Thoracic aorta (tissue), 2 donors: ENCODE results near the gene SPACA4. TPM values are rescaled to one million over a fixed set of nuclear protein-coding genes. Genes with fewer than 3 reads are reported as not detected.

ENCODE experiments used
- ATAC-seq: fragments of 150-250 bp; one replicate; pipeline ENCODE4 v1.8.0; 2017; ENCODE audit warnings: low read depth; ENCODE audit not compliant: insufficient number of reproducible peaks, low FRiP score
- DNase-seq: peaks from one replicate; pipeline ENCODE4 v3.0.0-alpha.2; 2020; ENCODE audit warnings: low spot score
- H3K27ac ChIP-seq, 2 donors: fragments of 200-600 bp; sonication (generic); 1 replicate in 1 of 2; 2 replicates in 1 of 2; pipeline ENCODE4 v1.5.1; 2016; ENCODE audit warnings: mild to moderate bottlenecking in 2 of 2, moderate library complexity in 2 of 2
- H3K27me3 ChIP-seq: fragments of 200-600 bp; sonication (generic); replicated peaks from 2 replicates; pipeline ENCODE4 v1.6.0; 2016; ENCODE audit warnings: mild to moderate bottlenecking; ENCODE audit not compliant: insufficient read depth
- H3K36me3 ChIP-seq: fragments of 200-600 bp; sonication (generic); one replicate; pipeline ENCODE4 v1.5.1; 2016
- H3K4me1 ChIP-seq, 2 donors: fragments of 200-600 bp; sonication (generic); 1 replicate in 1 of 2; 2 replicates in 1 of 2; pipeline versions ENCODE4 v1.5.1 to v1.6.0; 2016; ENCODE audit warnings: low read depth in 2 of 2, mild to moderate bottlenecking in 1 of 2; ENCODE audit not compliant: control insufficient read depth in 1 of 2
- H3K4me3 ChIP-seq: fragments of 200-600 bp; sonication (generic); 2 replicates; pipeline ENCODE4 v1.5.1; 2016; ENCODE audit warnings: mild to moderate bottlenecking
- H3K9me3 ChIP-seq: fragments of 200-600 bp; sonication (generic); 2 replicates; pipeline ENCODE4 v1.5.1; 2016
- total RNA-seq, 2 donors: library from RNA; depleted of rRNA; stranded (reverse); fragments of >200 nt; gene quantifications; one replicate each; pipeline versions ENCODE4 v1.1.0 to v1.2.3, GENCODE V29; 2016
- TF ChIP-seq, protein P1 (sequence below): fragments of 200-600 bp; sonication (generic); IDR thresholded peaks from one replicate; pipeline ENCODE4 v1.5.1; 2019; ENCODE audit warnings: antibody characterized with exemption

Gene SPACA4
- total RNA-seq, 2 donors from 2014 or later = not detected

DNA sequence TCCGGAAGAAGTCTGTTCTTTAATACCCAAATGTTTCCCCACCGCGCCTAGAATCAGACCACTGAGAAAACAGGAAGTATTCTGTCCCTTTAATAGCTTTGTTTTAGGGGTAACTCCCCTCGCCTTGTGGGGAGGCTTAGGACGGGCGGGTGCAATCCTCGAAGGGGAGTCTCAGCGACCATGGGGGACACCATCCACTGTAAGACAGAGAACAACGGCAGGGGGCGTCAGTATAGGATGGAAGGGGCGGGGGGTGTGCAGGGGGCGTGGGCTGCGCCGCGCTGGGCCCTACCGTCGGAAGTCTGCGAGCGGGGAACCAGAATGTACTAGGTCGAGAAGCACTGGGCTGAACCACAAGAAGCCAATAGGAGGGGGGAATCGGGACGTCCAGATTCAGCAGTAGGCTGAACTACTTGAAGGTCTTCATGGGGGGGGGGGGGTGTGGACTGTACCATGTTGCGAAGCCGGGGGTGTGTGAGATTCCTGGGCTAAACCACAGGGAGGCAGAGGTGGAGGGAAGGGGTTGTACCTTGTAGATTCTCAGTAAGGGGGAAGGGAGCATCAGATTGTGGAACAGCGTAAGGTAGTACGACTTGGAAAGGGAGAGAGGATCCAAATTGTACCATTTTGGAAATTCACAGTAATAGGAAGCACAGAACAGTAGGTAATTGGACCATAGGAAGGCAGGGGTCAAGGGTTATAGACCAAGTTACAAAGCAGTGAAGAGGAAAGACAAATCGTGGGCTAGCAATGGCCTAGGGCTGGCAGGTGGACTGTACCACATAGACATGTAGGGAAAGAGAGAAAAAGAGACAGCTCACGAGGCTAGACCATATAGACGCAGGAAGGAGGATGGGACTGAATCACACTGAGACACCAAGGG lies 31.6 kb downstream of the SPACA4 start:
- H3K27me3 ChIP-seq = no peaks in the 10 kb centered on the region
- DNase-seq (no peak), ATAC-seq (peak; percentile 76)
- peaks cover 26 to 40% of the 10 kb centered on the region in 2 donors for H3K4me1 ChIP-seq
- TF ChIP-seq, protein P1, sequence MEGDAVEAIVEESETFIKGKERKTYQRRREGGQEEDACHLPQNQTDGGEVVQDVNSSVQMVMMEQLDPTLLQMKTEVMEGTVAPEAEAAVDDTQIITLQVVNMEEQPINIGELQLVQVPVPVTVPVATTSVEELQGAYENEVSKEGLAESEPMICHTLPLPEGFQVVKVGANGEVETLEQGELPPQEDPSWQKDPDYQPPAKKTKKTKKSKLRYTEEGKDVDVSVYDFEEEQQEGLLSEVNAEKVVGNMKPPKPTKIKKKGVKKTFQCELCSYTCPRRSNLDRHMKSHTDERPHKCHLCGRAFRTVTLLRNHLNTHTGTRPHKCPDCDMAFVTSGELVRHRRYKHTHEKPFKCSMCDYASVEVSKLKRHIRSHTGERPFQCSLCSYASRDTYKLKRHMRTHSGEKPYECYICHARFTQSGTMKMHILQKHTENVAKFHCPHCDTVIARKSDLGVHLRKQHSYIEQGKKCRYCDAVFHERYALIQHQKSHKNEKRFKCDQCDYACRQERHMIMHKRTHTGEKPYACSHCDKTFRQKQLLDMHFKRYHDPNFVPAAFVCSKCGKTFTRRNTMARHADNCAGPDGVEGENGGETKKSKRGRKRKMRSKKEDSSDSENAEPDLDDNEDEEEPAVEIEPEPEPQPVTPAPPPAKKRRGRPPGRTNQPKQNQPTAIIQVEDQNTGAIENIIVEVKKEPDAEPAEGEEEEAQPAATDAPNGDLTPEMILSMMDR = no peak
- no peaks in the 10 kb centered on the region for H3K9me3 ChIP-seq
- H3K4me3 ChIP-seq = peak overlapping the region; percentile 90
- H3K27ac ChIP-seq = peak overlapping the region; percentile 97 to 98
- H3K36me3 ChIP-seq = no peaks in the 10 kb centered on the region

GRCh38 chr19:48638831-48639381 lies 32.4 kb downstream of the SPACA4 start:
- ATAC-seq (no peak), DNase-seq (no peak)
- Histone ChIP-seq H3K27me3 (no peaks in the 10 kb centered on the region), H3K27ac (peak overlapping the region; percentile 97 to 98), H3K9me3 (no peaks in the 10 kb centered on the region), H3K4me1 (peaks cover 19 to 33% of the 10 kb centered on the region in 2 donors), H3K36me3 (no peaks in the 10 kb centered on the region), H3K4me3 (peak overlapping the region; percentile 90)
- TF ChIP-seq, protein P1 = no peak

DNA sequence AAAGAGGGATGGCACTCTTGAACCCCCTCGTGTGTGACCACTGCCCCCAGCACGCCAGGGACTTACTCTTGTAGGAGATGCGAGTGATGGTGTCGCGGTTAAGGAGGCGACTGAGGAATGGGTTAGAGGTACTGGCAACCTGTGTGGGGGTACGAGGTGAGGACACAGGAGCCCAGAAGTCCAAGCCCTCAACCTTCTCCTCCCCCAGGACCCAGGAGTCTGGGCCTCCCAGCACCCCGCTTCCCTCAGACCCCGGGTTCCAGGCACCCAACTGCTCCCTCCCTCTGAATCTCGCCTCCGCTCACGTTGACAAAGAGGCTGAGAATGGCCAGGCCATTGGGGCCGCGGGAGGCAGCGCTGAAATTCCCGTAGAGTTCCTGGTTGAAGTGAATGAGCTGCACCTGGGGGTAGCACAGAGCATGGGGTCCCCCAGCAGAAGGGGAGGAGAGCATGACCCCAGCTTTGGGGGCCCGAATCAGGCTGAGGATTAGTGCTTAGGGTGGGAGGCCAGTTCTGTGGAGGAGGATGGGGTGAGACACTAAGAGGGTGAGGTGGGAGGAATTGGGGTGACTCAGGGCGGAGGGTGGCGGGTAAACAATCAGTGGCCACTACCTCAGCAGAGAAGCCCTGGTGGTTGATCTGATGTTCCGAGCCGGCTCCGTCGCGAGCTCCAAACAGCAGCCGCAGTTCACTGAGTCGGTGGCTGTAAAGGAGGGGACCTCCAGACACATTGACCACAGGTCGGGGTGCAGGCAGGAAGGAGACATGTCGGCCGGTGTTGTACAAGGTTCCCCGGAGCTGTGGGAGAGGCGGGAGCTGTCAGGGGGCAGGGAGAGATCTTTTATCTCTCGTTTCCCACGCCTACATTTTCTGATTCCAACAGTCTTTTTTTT lies 33.2 kb downstream of the SPACA4 start:
- Histone ChIP-seq H3K36me3 (no peaks in the 10 kb centered on the region), H3K9me3 (no peaks in the 10 kb centered on the region), H3K27me3 (no peaks in the 10 kb centered on the region), H3K27ac (no peak overlapping the region), H3K4me3 (no peak overlapping the region), H3K4me1 (peaks cover 13 to 32% of the 10 kb centered on the region in 2 donors)
- TF ChIP-seq, protein P1 = no peak
- no peak for ATAC-seq
- DNase-seq = no peak

- no peak overlapping the region for H3K27ac ChIP-seq
- H3K9me3 ChIP-seq = no peaks in the 10 kb centered on the region
- no peaks in the 10 kb centered on the region for H3K36me3 ChIP-seq
- no peak overlapping the region for H3K4me3 ChIP-seq
- DNase-seq (no peak), ATAC-seq (no peak)
- TF ChIP-seq, protein P1 = no peak
- H3K27me3 ChIP-seq = no peaks in the 10 kb centered on the region
- peaks cover 11 to 25% of the 10 kb centered on the region in 2 donors for H3K4me1 ChIP-seq
These were observed 35.3 kb downstream of the SPACA4 start for GRCh38 chr19:48641850-48642249.

DNA sequence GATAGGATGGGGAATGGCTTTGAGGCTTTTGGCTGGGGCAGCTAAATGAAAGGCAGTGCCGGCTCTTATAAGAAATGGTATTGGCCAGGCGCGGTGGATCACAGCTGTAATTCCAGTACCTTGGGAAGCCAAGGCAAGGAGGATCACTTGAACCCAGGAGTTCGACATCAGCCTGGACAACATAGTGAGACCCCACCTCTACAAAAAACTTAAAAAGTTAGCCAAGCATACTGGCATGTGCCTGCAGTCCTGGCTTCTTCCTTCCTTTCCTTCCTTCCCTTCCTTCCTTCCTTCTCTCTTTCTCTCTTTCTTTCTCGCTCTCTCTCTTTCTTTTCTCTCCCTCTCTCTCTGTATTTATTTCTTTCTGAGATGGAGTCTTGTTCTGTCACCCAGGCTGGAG lies 36.3 kb downstream of the SPACA4 start:
- Histone ChIP-seq H3K9me3 (no peaks in the 10 kb centered on the region), H3K27ac (no peak overlapping the region), H3K36me3 (no peaks in the 10 kb centered on the region), H3K27me3 (no peaks in the 10 kb centered on the region), H3K4me1 (peaks cover 11 to 24% of the 10 kb centered on the region in 2 donors), H3K4me3 (no peak overlapping the region)
- DNase-seq = no peak
- no peak for ATAC-seq
- TF ChIP-seq, protein P1 = no peak
